GM23338 (cell line): ENCODE results near the gene MT4. TPM values are rescaled to one million over a fixed set of nuclear protein-coding genes. Genes with fewer than 3 reads are reported as not detected.

ENCODE experiments used
- ATAC-seq: fragments of 200-7000 bp; cut with Tn5 transposase; 3 replicates; pipeline ENCODE4 v1.9.1; 2020
- DNase-seq: peaks from one replicate; pipeline ENCODE4 v3.0.0-alpha.2; 2015; ENCODE audit warnings: low spot score
- H2AFZ ChIP-seq: fragments of 200-600 bp; sonication (generic); 2 replicates; pipeline ENCODE4 v1.8.0; 2016; ENCODE audit warnings: antibody characterized with exemption, mild to moderate bottlenecking, moderate library complexity
- H3F3A ChIP-seq: fragments of 200-600 bp; sonication (generic); replicated peaks from 2 replicates; pipeline ENCODE4 v1.8.0; 2017; ENCODE audit warnings: antibody characterized with exemption, mixed run types, low read depth
- H3K27ac ChIP-seq: fragments of 200-600 bp; sonication (generic); 2 replicates; pipeline ENCODE4 v1.6.1; 2016; ENCODE audit warnings: low read depth
- H3K27me3 ChIP-seq: fragments of 200-600 bp; sonication (generic); 2 replicates; pipeline ENCODE4 v1.8.0; 2016; ENCODE audit warnings: mild to moderate bottlenecking, mixed run types, moderate library complexity; ENCODE audit not compliant: insufficient read depth
- H3K36me3 ChIP-seq: fragments of 200-600 bp; sonication (generic); 2 replicates; pipeline ENCODE4 v1.8.0; 2016; ENCODE audit warnings: mild to moderate bottlenecking; ENCODE audit not compliant: insufficient read depth
- H3K4me1 ChIP-seq: fragments of 200-600 bp; sonication (generic); 2 replicates; pipeline ENCODE4 v1.8.0; 2016; ENCODE audit warnings: mild to moderate bottlenecking, moderate library complexity; ENCODE audit not compliant: insufficient read depth
- H3K4me2 ChIP-seq: fragments of 200-600 bp; sonication (generic); 2 replicates; pipeline ENCODE4 v1.7.1; 2017; ENCODE audit warnings: mixed run types
- H3K4me3 ChIP-seq: fragments of 200-600 bp; sonication (generic); 2 replicates; pipeline ENCODE4 v1.6.1; 2016; ENCODE audit warnings: mixed run types
- H3K79me2 ChIP-seq: fragments of 200-600 bp; sonication (generic); replicated peaks from 2 replicates; pipeline ENCODE4 v1.8.0; 2017; ENCODE audit warnings: mild to moderate bottlenecking; ENCODE audit not compliant: insufficient read depth
- H3K9me2 ChIP-seq: fragments of 200-600 bp; sonication (generic); 2 replicates; pipeline ENCODE4 v1.8.0; 2017; ENCODE audit not compliant: insufficient read depth
- H4K20me1 ChIP-seq: fragments of 200-600 bp; sonication (generic); replicated peaks from 2 replicates; pipeline ENCODE4 v1.8.0; 2017; ENCODE audit warnings: mild to moderate bottlenecking; ENCODE audit not compliant: insufficient read depth
- H3K27ac Mint-ChIP-seq: 2 replicates; pipeline ENCODE4 v1.8.0; 2020; ENCODE audit warnings: inconsistent platforms, mild to moderate bottlenecking, moderate library complexity, mixed read lengths
- H3K27me3 Mint-ChIP-seq: 3 replicates; pipeline ENCODE4 v1.8.0; 2022; ENCODE audit warnings: low read depth, mild to moderate bottlenecking, moderate library complexity, mixed read lengths, inconsistent platforms; ENCODE audit not compliant: insufficient read depth, poor library complexity
- H3K36me3 Mint-ChIP-seq: 3 replicates; pipeline ENCODE4 v1.8.0; 2021; ENCODE audit warnings: low read depth, mild to moderate bottlenecking, inconsistent platforms, moderate library complexity, mixed read lengths
- H3K4me1 Mint-ChIP-seq: 3 replicates; pipeline ENCODE4 v1.8.0; 2020; ENCODE audit warnings: mild to moderate bottlenecking, inconsistent platforms, mixed read lengths
- H3K4me3 Mint-ChIP-seq: 3 replicates; pipeline ENCODE4 v1.8.0; 2021; ENCODE audit warnings: moderate library complexity, mild to moderate bottlenecking, inconsistent platforms, mixed read lengths
- H3K9me3 Mint-ChIP-seq: 3 replicates; pipeline ENCODE4 v1.8.0; 2020; ENCODE audit warnings: moderate library complexity, mild to moderate bottlenecking, inconsistent platforms, mixed read lengths
- EZH2 ChIP-seq: fragments of 200-600 bp; sonication (generic); IDR thresholded peaks from one replicate; pipeline ENCODE4 v1.8.0; 2017; ENCODE audit warnings: antibody characterized with exemption, mild to moderate bottlenecking, low read depth; ENCODE audit not compliant: unreplicated experiment
- NANOG ChIP-seq: IDR thresholded peaks from 2 replicates; pipeline ENCODE4 v1.6.1; 2016; ENCODE audit warnings: antibody characterized with exemption, borderline replicate concordance
- POLR2AphosphoS5 ChIP-seq: IDR thresholded peaks from 2 replicates; pipeline ENCODE4 v1.6.1; 2016; ENCODE audit warnings: antibody characterized with exemption, low read depth
- ZNF114 ChIP-seq: fragments of 250-450 bp; sonication (Bioruptor Pico); IDR thresholded peaks from 2 replicates; pipeline ENCODE4 v1.5.0; 2020; ENCODE audit warnings: mild to moderate bottlenecking, moderate library complexity
- ZNF331 ChIP-seq: fragments of 250-450 bp; sonication (Bioruptor Pico); IDR thresholded peaks from 2 replicates; pipeline ENCODE4 v1.5.0; 2020; ENCODE audit warnings: low read depth, mild to moderate bottlenecking, moderate library complexity
- polyA plus RNA-seq: library from polyadenylated mRNA; unstranded; fragments of >200 nt; fragmentation: Nextera tagmentation; extraction: Ambion mirVana; gene quantifications from 2 replicates; pipeline ENCODE4 v1.2.1, GENCODE V29; 2016
- total RNA-seq: library from RNA; depleted of rRNA; stranded (reverse); fragments of >200 nt; shearing (Covaris generic); gene quantifications from 2 replicates; pipeline ENCODE4 v1.2.3, GENCODE V29; 2014
- TF ChIP-seq, protein P1 (sequence below): fragments of 250-450 bp; sonication (Bioruptor Pico); IDR thresholded peaks from 2 replicates; pipeline ENCODE4 v1.5.0; 2020; ENCODE audit warnings: mild to moderate bottlenecking, moderate library complexity
- TF ChIP-seq, protein P2 (sequence below): IDR thresholded peaks from one replicate; pipeline ENCODE4 v1.6.1; 2018; ENCODE audit warnings: antibody characterized with exemption; ENCODE audit not compliant: unreplicated experiment

Gene MT4
- total and polyA plus RNA-seq, 2 experiments from 2014 or later: not detected

DNA sequence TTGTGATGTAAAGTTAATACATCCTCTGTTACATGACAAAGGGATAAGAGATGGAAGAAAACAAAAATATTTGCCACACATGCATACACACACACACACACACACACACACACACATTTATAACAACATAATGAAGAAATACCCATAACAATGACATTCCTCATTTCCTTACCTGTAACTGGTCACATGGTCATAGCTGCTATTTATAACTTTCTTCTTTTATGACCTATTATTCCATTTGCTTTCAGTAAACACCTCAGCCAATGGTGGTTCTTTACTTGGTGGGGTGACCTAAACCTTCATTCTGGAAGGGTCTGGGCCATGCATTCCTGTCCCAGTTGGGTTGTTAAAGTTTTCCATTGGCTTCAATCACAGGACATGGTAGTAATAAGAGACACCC, 48.8 kb downstream of the MT4 start (continued):
- TF ChIP-seq, protein P1, sequence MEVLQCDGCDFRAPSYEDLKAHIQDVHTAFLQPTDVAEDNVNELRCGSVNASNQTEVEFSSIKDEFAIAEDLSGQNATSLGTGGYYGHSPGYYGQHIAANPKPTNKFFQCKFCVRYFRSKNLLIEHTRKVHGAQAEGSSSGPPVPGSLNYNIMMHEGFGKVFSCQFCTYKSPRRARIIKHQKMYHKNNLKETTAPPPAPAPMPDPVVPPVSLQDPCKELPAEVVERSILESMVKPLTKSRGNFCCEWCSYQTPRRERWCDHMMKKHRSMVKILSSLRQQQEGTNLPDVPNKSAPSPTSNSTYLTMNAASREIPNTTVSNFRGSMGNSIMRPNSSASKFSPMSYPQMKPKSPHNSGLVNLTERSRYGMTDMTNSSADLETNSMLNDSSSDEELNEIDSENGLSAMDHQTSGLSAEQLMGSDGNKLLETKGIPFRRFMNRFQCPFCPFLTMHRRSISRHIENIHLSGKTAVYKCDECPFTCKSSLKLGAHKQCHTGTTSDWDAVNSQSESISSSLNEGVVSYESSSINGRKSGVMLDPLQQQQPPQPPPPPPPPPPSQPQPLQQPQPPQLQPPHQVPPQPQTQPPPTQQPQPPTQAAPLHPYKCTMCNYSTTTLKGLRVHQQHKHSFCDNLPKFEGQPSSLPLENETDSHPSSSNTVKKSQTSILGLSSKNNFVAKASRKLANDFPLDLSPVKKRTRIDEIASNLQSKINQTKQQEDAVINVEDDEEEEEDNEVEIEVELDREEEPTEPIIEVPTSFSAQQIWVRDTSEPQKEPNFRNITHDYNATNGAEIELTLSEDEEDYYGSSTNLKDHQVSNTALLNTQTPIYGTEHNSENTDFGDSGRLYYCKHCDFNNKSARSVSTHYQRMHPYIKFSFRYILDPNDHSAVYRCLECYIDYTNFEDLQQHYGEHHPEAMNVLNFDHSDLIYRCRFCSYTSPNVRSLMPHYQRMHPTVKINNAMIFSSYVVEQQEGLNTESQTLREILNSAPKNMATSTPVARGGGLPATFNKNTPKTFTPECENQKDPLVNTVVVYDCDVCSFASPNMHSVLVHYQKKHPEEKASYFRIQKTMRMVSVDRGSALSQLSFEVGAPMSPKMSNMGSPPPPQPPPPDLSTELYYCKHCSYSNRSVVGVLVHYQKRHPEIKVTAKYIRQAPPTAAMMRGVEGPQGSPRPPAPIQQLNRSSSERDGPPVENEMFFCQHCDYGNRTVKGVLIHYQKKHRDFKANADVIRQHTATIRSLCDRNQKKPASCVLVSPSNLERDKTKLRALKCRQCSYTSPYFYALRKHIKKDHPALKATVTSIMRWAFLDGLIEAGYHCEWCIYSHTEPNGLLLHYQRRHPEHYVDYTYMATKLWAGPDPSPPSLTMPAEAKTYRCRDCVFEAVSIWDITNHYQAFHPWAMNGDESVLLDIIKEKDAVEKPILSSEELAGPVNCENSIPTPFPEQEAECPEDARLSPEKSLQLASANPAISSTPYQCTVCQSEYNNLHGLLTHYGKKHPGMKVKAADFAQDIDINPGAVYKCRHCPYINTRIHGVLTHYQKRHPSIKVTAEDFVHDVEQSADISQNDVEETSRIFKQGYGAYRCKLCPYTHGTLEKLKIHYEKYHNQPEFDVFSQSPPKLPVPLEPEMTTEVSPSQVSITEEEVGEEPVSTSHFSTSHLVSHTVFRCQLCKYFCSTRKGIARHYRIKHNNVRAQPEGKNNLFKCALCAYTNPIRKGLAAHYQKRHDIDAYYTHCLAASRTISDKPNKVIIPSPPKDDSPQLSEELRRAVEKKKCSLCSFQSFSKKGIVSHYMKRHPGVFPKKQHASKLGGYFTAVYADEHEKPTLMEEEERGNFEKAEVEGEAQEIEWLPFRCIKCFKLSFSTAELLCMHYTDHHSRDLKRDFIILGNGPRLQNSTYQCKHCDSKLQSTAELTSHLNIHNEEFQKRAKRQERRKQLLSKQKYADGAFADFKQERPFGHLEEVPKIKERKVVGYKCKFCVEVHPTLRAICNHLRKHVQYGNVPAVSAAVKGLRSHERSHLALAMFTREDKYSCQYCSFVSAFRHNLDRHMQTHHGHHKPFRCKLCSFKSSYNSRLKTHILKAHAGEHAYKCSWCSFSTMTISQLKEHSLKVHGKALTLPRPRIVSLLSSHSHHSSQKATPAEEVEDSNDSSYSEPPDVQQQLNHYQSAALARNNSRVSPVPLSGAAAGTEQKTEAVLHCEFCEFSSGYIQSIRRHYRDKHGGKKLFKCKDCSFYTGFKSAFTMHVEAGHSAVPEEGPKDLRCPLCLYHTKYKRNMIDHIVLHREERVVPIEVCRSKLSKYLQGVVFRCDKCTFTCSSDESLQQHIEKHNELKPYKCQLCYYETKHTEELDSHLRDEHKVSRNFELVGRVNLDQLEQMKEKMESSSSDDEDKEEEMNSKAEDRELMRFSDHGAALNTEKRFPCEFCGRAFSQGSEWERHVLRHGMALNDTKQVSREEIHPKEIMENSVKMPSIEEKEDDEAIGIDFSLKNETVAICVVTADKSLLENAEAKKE: no peak
- no peak for TF ChIP-seq EZH2
- no peak for TF ChIP-seq ZNF331
- TF ChIP-seq, protein P2, sequence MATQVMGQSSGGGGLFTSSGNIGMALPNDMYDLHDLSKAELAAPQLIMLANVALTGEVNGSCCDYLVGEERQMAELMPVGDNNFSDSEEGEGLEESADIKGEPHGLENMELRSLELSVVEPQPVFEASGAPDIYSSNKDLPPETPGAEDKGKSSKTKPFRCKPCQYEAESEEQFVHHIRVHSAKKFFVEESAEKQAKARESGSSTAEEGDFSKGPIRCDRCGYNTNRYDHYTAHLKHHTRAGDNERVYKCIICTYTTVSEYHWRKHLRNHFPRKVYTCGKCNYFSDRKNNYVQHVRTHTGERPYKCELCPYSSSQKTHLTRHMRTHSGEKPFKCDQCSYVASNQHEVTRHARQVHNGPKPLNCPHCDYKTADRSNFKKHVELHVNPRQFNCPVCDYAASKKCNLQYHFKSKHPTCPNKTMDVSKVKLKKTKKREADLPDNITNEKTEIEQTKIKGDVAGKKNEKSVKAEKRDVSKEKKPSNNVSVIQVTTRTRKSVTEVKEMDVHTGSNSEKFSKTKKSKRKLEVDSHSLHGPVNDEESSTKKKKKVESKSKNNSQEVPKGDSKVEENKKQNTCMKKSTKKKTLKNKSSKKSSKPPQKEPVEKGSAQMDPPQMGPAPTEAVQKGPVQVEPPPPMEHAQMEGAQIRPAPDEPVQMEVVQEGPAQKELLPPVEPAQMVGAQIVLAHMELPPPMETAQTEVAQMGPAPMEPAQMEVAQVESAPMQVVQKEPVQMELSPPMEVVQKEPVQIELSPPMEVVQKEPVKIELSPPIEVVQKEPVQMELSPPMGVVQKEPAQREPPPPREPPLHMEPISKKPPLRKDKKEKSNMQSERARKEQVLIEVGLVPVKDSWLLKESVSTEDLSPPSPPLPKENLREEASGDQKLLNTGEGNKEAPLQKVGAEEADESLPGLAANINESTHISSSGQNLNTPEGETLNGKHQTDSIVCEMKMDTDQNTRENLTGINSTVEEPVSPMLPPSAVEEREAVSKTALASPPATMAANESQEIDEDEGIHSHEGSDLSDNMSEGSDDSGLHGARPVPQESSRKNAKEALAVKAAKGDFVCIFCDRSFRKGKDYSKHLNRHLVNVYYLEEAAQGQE: no peak
- no peak for TF ChIP-seq NANOG

DNA sequence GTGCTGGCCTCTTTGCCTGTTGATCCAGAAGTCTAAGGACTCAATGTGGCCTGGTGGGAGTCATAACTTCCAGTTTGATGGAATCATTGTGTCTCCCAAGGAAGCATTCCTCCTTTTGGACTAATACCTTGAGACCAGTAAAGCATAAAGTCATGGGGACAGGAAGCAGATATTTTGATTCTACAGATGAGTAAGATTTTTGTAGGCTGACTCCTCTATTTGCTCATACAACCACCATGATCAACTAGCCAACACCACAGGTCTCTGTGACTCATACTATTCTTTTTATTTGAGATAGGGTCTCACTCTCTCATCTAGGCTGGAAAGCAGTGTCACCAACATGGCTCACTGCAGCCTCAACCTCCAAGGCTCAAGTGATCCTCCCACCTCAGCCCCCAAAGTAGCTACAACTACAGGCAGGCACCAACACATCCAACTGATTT, 49.7 kb downstream of the MT4 start:
- no peak overlapping the region for H3K4me3 ChIP-seq
- H2AFZ ChIP-seq: no peak overlapping the region
- DNase-seq (no peak), ATAC-seq (no peak)
- H3K27me3 ChIP-seq: peaks cover 99% of the 10 kb centered on the region
- H3K36me3 ChIP-seq: no peaks in the 10 kb centered on the region
- H3K9me2 ChIP-seq: no peaks in the 10 kb centered on the region
- H3K4me2 ChIP-seq: no peak overlapping the region
- peaks cover 1% of the 10 kb centered on the region; the same call in 1 of the 3 replicates for H3K36me3 Mint-ChIP-seq
- peaks cover 38% of the 10 kb centered on the region for H3K4me1 ChIP-seq
- H4K20me1 ChIP-seq: 0 out of 2 replicates have a peak, but pooled peaks cover 9% of the 10 kb centered on the region
- no peaks in the 10 kb centered on the region for H3K79me2 ChIP-seq
- no peak overlapping the region for H3K27ac ChIP-seq
- TF ChIP-seq, protein P2: no peak
- TF ChIP-seq ZNF114 (CRISPR knock-in tag): no peak
- peak; percentile 28 for TF ChIP-seq EZH2
- TF ChIP-seq ZNF331: no peak
- TF ChIP-seq NANOG: no peak
- no peak for TF ChIP-seq POLR2AphosphoS5
- peaks cover 72% of the 10 kb centered on the region for H3K27me3 Mint-ChIP-seq
- no peaks in the 10 kb centered on the region for H3K9me3 Mint-ChIP-seq
- H3K4me1 Mint-ChIP-seq: peaks cover 29% of the 10 kb centered on the region
- H3K4me3 Mint-ChIP-seq: no peak overlapping the region
- H3F3A ChIP-seq: peaks cover 6% of the 10 kb centered on the region; the same call in 1 of the 2 replicates
- no peak overlapping the region for H3K27ac Mint-ChIP-seq
